HCT116 (cell line): ENCODE results near the gene NPR3. TPM values are rescaled to one million over a fixed set of nuclear protein-coding genes. Genes with fewer than 3 reads are reported as not detected.
A peak's percentile ranks its signal among the peaks of the same experiment; 100 is the strongest.

Experiments
- ATAC-seq: fragments of 200-7000 bp; cut with Tn5 transposase; 2 replicates; pipeline ENCODE4 v1.9.1; 2020; ENCODE audit warnings: mild to moderate bottlenecking, moderate library complexity
- BruUV-seq: library from RNA; stranded (reverse); fragments of 400-500 nt; replicated peaks from 2 replicates; lab custom pipeline; 2021; lab: Mats Ljungman, UMichigan
- CTCF ChIA-PET: fragments of 300-600 bp; sonication (Branson Sonifier 250); formaldehyde crosslinking; loops from one replicate; lab custom pipeline; 2021; ENCODE audit warnings: antibody characterized with exemption; lab: Charles Lee
- POLR2A ChIA-PET: fragments of 300-600, 350-600 bp; sonication (Branson Sonifier 250); formaldehyde crosslinking; loops from one replicate; lab custom pipeline; 2021; ENCODE audit warnings: antibody characterized with exemption; lab: Charles Lee
- RAD21 ChIA-PET, 2 experiments: fragments of 300-600 bp; sonication (Branson Sonifier 250); formaldehyde crosslinking; loops; one replicate each; lab custom pipeline; 2023; ENCODE audit warnings: low total read pairs in 2 of 2; ENCODE audit not compliant: uncharacterized antibody in 2 of 2, unreplicated experiment in 2 of 2, low non-redundant PET in 1 of 2; lab: Charles Lee
- DNase-seq: peaks from one replicate; pipeline ENCODE4 v3.0.0-alpha.2; 2010; ENCODE audit warnings: low read depth, low spot score
- H2AFZ ChIP-seq: fragments of 200-600 bp; shearing (Covaris generic), sonication (generic); 2 replicates; pipeline ENCODE4 v1.6.1; 2017; ENCODE audit warnings: low read depth, mixed run types, mixed read lengths, antibody characterized with exemption, low read length; ENCODE audit not compliant: poor library complexity, severe bottlenecking
- H3K27ac ChIP-seq: 2 replicates; pipeline ENCODE4 v1.5.1; 2012; ENCODE audit warnings: low read depth, low read length
- H3K27me3 ChIP-seq: fragments of 200-600 bp; sonication (generic); 2 replicates; pipeline ENCODE4 v1.6.1; 2016; ENCODE audit warnings: mixed run types, low read length, mixed read lengths; ENCODE audit not compliant: insufficient read depth
- H3K36me3 ChIP-seq, 2 experiments: fragments of 200-500 bp in 1 of 2; fragments of 200-600 bp in 1 of 2; sonication (Bioruptor generic) in 1 of 2; sonication (generic) in 1 of 2; 2 replicates each; pipeline versions ENCODE4 v1.5.1 to v1.6.1; 2014 to 2016; ENCODE audit warnings: low read length in 2 of 2, inconsistent platforms in 1 of 2, mixed read lengths in 1 of 2, mixed run types in 1 of 2; ENCODE audit not compliant: insufficient read depth in 2 of 2, control insufficient read depth in 1 of 2
- H3K4me1 ChIP-seq, 2 experiments: fragments of 200-600 bp in 1 of 2; sonication (generic) in 1 of 2; 2 replicates each; pipeline versions ENCODE4 v1.5.1 to v1.6.1; 2012 to 2017; ENCODE audit warnings: low read length in 2 of 2, inconsistent platforms in 1 of 2, mild to moderate bottlenecking in 1 of 2, mixed read lengths in 1 of 2, mixed run types in 1 of 2, moderate library complexity in 1 of 2; ENCODE audit not compliant: insufficient read depth in 2 of 2, control insufficient read depth in 1 of 2
- H3K4me2 ChIP-seq: fragments of 200-600 bp; sonication (generic); 2 replicates; pipeline ENCODE4 v1.6.1; 2017; ENCODE audit warnings: mixed run types, low read length, mixed read lengths
- H3K4me3 ChIP-seq, 2 experiments: fragments of 200-600 bp in 1 of 2; sonication (generic) in 1 of 2; replicated peaks in 1 of 2; 2 replicates each; pipeline ENCODE4 v1.5.1; 2011 to 2016; ENCODE audit warnings: low read length in 2 of 2, control low read depth in 1 of 2, low read depth in 1 of 2, mild to moderate bottlenecking in 1 of 2, mixed read lengths in 1 of 2, mixed run types in 1 of 2
- H3K79me2 ChIP-seq: fragments of 200-600 bp; sonication (generic); 2 replicates; pipeline ENCODE4 v1.6.1; 2017; ENCODE audit warnings: mild to moderate bottlenecking, mixed run types, low read length, moderate library complexity, mixed read lengths; ENCODE audit not compliant: insufficient read depth
- H3K9ac ChIP-seq: fragments of 200-600 bp; sonication (generic); 2 replicates; pipeline ENCODE4 v1.6.1; 2016; ENCODE audit warnings: low read length, mixed read lengths
- H3K9me2 ChIP-seq: fragments of 200-600 bp; sonication (generic), shearing (Covaris generic); 2 replicates; pipeline ENCODE4 v1.6.1; 2017; ENCODE audit warnings: mixed run types, mild to moderate bottlenecking, moderate library complexity; ENCODE audit not compliant: insufficient read depth
- H3K9me3 ChIP-seq, 2 experiments: fragments of 200-500 bp in 1 of 2; fragments of 200-600 bp in 1 of 2; sonication (Bioruptor generic) in 1 of 2; sonication (generic) in 1 of 2; 2 replicates each; pipeline ENCODE4 v1.6.1; 2014 to 2017; ENCODE audit warnings: low read length in 2 of 2, mixed read lengths in 2 of 2, inconsistent platforms in 1 of 2, low read depth in 1 of 2, mild to moderate bottlenecking in 1 of 2, mixed run types in 1 of 2, moderate library complexity in 1 of 2; ENCODE audit not compliant: control insufficient read depth in 1 of 2, insufficient read depth in 1 of 2
- H4K20me1 ChIP-seq: fragments of 200-600 bp; sonication (generic), shearing (Covaris generic); 2 replicates; pipeline ENCODE4 v1.6.1; 2017; ENCODE audit warnings: mixed run types, mild to moderate bottlenecking, moderate library complexity; ENCODE audit not compliant: insufficient read depth
- EZH2 ChIP-seq: fragments of 200-600 bp; sonication (generic); IDR thresholded peaks from 2 replicates; pipeline ENCODE4 v1.6.1; 2017; ENCODE audit warnings: antibody characterized with exemption, mixed run types
- EZH2phosphoT487 ChIP-seq: fragments of 200-600 bp; IDR thresholded peaks from 2 replicates; pipeline ENCODE4 v1.6.1; 2018; ENCODE audit warnings: antibody characterized with exemption, borderline replicate concordance
- POLR2A ChIP-seq: IDR thresholded peaks from 2 replicates; pipeline ENCODE4 v1.7.0; 2011; ENCODE audit warnings: borderline replicate concordance; ENCODE audit not compliant: insufficient read depth, insufficient read length; ENCODE audit errors: extremely low read depth
- RAD21 ChIP-seq: IDR thresholded peaks from 2 replicates; pipeline ENCODE4 v1.6.1; 2012; ENCODE audit warnings: low read depth, mild to moderate bottlenecking
- SIN3A ChIP-seq: IDR thresholded peaks from 2 replicates; pipeline ENCODE4 v1.6.1; 2012; ENCODE audit warnings: low read depth
- SP1 ChIP-seq: IDR thresholded peaks from 2 replicates; pipeline ENCODE4 v1.6.1; 2012; ENCODE audit warnings: low read depth
- TCF7L2 ChIP-seq: IDR thresholded peaks from 2 replicates; pipeline ENCODE4 v1.7.0; 2011; ENCODE audit warnings: borderline replicate concordance, inconsistent platforms; ENCODE audit not compliant: insufficient read depth, insufficient read length; ENCODE audit errors: extremely low read depth
- YY1 ChIP-seq: IDR thresholded peaks from 2 replicates; pipeline ENCODE4 v1.6.1; 2011; ENCODE audit warnings: low read length, low read depth, moderate library complexity, mild to moderate bottlenecking; ENCODE audit not compliant: insufficient replicate concordance; ENCODE audit errors: extremely low read depth
- intact Hi-C: fragments of 100-400 bp; cut with micrococcal nuclease; formaldehyde crosslinking; loops from 2 replicates; pipeline ENCODE4 v1.10.0; 2022
- total RNA-seq: library from RNA; stranded (reverse); gene quantifications from one replicate; pipeline ENCODE4 v1.2.1, GENCODE V29; 2021; ENCODE audit not compliant: unreplicated experiment
- TF ChIP-seq, protein P1 (sequence below): IDR thresholded peaks from 2 replicates; pipeline ENCODE4 v1.6.1; 2012
- TF ChIP-seq, protein P2 (sequence below): IDR thresholded peaks from 2 replicates; pipeline ENCODE4 v1.6.1; 2012
- TF ChIP-seq, protein P3 (sequence below), 3 experiments: fragments of 200-600 bp in 1 of 3; sonication (generic) in 1 of 3; IDR thresholded peaks in 2 of 3; conservative IDR thresholded peaks in 1 of 3; 2 replicates each; pipeline ENCODE4 v1.5.1; 2012 to 2017; ENCODE audit warnings: low read depth in 2 of 3, low read length in 2 of 3, antibody characterized with exemption in 1 of 3, borderline replicate concordance in 1 of 3, control low read depth in 1 of 3, mild to moderate bottlenecking in 1 of 3, mixed read lengths in 1 of 3, mixed run types in 1 of 3, moderate library complexity in 1 of 3; ENCODE audit not compliant: insufficient read depth in 1 of 3

Gene NPR3
- total RNA-seq, 1 experiment from 2014 or later: 0.39 TPM

DNA sequence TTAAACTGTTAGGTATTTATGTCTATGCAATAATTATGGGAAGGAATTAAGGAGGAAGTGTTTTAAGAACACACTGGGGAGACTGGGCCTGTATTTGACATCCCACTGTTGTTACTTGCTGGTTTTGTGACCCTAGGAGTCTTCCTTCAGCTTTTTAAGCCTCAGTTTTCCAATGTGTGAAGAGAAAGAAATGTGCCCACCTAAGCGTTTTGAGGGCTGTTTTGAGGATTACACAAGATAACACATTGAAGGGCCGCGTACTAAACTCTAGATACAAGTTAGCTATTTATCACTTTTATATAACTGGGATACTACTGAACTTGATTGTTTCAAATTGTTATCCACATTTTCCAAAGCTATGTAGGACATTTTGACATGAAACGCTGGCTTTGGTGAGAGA is 72.5 kb downstream of the NPR3 start (continued):
- TF ChIP-seq EZH2 (no peak), YY1 (no peak), POLR2A (no peak), SIN3A (no peak)
- TF ChIP-seq, protein P1, sequence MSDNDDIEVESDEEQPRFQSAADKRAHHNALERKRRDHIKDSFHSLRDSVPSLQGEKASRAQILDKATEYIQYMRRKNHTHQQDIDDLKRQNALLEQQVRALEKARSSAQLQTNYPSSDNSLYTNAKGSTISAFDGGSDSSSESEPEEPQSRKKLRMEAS: no peak
- TF ChIP-seq, protein P2, sequence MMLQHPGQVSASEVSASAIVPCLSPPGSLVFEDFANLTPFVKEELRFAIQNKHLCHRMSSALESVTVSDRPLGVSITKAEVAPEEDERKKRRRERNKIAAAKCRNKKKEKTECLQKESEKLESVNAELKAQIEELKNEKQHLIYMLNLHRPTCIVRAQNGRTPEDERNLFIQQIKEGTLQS: no peak

DNA sequence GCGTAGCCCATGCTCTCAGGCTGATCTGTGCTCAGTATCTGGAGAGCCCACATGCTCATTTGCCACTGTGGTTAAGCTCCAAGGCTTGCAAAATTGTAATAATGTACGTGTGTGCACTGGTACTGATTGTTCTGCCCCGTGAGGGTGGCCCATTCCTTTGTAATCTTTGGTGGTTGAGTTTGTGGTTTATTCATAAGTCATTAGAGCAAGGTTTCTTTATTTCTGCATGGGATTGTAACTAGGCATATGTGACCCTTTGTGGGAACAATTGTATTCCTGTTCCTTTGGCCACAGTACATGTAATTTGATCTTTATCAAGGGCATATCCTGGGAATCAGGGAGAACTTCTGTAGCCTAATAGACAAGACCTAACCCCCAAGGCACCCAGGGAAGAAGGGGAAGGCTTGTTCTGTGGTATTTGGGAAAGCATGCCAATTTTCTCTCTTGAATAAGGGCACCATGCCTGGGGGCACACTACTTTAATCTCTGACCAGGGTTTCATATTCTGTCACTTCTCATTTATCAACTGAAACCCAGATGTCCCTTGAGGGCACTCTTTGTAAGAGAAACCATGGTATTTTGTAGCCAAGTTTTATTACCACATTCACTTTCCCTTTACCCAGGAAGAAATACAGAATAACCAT is 74.6 kb downstream of the NPR3 start:
- Histone ChIP-seq H3K4me3 (no peak overlapping the region), H3K36me3 (no peaks in the 10 kb centered on the region), H4K20me1 (no peaks in the 10 kb centered on the region), H3K27me3 (0 out of 2 replicates have a peak, but pooled peaks cover 15% of the 10 kb centered on the region), H3K9me3 (no peaks in the 10 kb centered on the region), H3K79me2 (no peaks in the 10 kb centered on the region), H3K4me2 (no peak overlapping the region), H3K4me1 (no peaks in the 10 kb centered on the region; a peak in 1 of 4 replicates), H2AFZ (no peak overlapping the region), H3K27ac (no peak overlapping the region), H3K9me2 (no peaks in the 10 kb centered on the region), H3K9ac (no peak overlapping the region)
- ChIA-PET RAD21 (no interaction called here), CTCF (no interaction called here), POLR2A (no interaction called here)
- DNase-seq (peak; percentile 7), ATAC-seq (peak; percentile 42; the same call in 1 of the 2 replicates)
- TF ChIP-seq, protein P3, sequence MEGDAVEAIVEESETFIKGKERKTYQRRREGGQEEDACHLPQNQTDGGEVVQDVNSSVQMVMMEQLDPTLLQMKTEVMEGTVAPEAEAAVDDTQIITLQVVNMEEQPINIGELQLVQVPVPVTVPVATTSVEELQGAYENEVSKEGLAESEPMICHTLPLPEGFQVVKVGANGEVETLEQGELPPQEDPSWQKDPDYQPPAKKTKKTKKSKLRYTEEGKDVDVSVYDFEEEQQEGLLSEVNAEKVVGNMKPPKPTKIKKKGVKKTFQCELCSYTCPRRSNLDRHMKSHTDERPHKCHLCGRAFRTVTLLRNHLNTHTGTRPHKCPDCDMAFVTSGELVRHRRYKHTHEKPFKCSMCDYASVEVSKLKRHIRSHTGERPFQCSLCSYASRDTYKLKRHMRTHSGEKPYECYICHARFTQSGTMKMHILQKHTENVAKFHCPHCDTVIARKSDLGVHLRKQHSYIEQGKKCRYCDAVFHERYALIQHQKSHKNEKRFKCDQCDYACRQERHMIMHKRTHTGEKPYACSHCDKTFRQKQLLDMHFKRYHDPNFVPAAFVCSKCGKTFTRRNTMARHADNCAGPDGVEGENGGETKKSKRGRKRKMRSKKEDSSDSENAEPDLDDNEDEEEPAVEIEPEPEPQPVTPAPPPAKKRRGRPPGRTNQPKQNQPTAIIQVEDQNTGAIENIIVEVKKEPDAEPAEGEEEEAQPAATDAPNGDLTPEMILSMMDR (IDR thresholded peaks at IDR 0.05 in 2 of 3, conservative IDR thresholded peaks at IDR 0.05 in 1 of 3; ENCODE audit: borderline replicate concordance in 1 of 3, insufficient read depth in 1 of 3, low read depth in 2 of 3, low read length in 2 of 3): no peak
- TF ChIP-seq YY1 (no peak), EZH2 (no peak), TCF7L2 (no peak), EZH2phosphoT487 (no peak), SP1 (no peak), RAD21 (no peak)
- intact Hi-C loops: no loop called here
- no TSS peak for BruUV-seq
